HCT116 (cell line): Measurements from ENCODE around the gene ENTHD1.

Experiments used
- CEBPB ChIP-seq: IDR thresholded peaks from 2 replicates; pipeline ENCODE4 v1.6.1; 2012; ENCODE audit warnings: low read depth
- CTCF ChIP-seq, 3 experiments: fragments of 200-600 bp in 1 of 3; sonication (generic) in 1 of 3; IDR thresholded peaks in 2 of 3; conservative IDR thresholded peaks in 1 of 3; 2 replicates each; pipeline ENCODE4 v1.5.1; 2012 to 2017; ENCODE audit warnings: low read depth in 2 of 3, low read length in 2 of 3, antibody characterized with exemption in 1 of 3, borderline replicate concordance in 1 of 3, control low read depth in 1 of 3, mild to moderate bottlenecking in 1 of 3, mixed read lengths in 1 of 3, mixed run types in 1 of 3, moderate library complexity in 1 of 3; ENCODE audit not compliant: insufficient read depth in 1 of 3
- EGR1 ChIP-seq: IDR thresholded peaks from 2 replicates; pipeline ENCODE4 v1.6.1; 2012; ENCODE audit warnings: low read depth
- EZH2 ChIP-seq: fragments of 200-600 bp; sonication (generic); IDR thresholded peaks from 2 replicates; pipeline ENCODE4 v1.6.1; 2017; ENCODE audit warnings: antibody characterized with exemption, mixed run types
- MAX ChIP-seq: IDR thresholded peaks from 2 replicates; pipeline ENCODE4 v1.6.1; 2012
- POLR2A ChIP-seq: IDR thresholded peaks from 2 replicates; pipeline ENCODE4 v1.7.0; 2011; ENCODE audit warnings: borderline replicate concordance; ENCODE audit not compliant: insufficient read depth, insufficient read length; ENCODE audit errors: extremely low read depth
- POLR2AphosphoS5 ChIP-seq: IDR thresholded peaks from 2 replicates; pipeline ENCODE4 v1.6.1; 2011; ENCODE audit warnings: mild to moderate bottlenecking, low read depth, low read length, moderate library complexity
- RAD21 ChIP-seq: IDR thresholded peaks from 2 replicates; pipeline ENCODE4 v1.6.1; 2012; ENCODE audit warnings: low read depth, mild to moderate bottlenecking
- SRF ChIP-seq: IDR thresholded peaks from 2 replicates; pipeline ENCODE4 v1.6.1; 2012; ENCODE audit warnings: low read depth

- no peak for TF ChIP-seq CTCF (IDR thresholded peaks at IDR 0.05 in 2 of 3, conservative IDR thresholded peaks at IDR 0.05 in 1 of 3; ENCODE audit: borderline replicate concordance in 1 of 3, insufficient read depth in 1 of 3, low read depth in 2 of 3, low read length in 2 of 3)
- TF ChIP-seq RAD21: no peak
- no peak for TF ChIP-seq POLR2A
- TF ChIP-seq POLR2AphosphoS5: no peak
- no peak for TF ChIP-seq EZH2
- no peak for TF ChIP-seq CEBPB
- no peak for TF ChIP-seq EGR1
- no peak for TF ChIP-seq SRF
- TF ChIP-seq MAX: no peak
Observed at GRCh38 chr22:39825661-39826102, 67.9 kb downstream of the ENTHD1 start.
